Measurements from ENCODE around the gene KRTAP5-5. TPM values are rescaled to one million over a fixed set of nuclear protein-coding genes. Genes with fewer than 3 reads are reported as not detected.

KRTAP5-5 gene
- total RNA-seq, 1 experiment from 2014 or later: not detected

- H3K9me3 ChIP-seq (replicated peaks): no peaks in the 10 kb centered on the region
- no peak overlapping the region for H3K4me3 ChIP-seq
- peak; percentile 42 to 66 for DNase-seq
- H3K4me1 ChIP-seq: no peaks in the 10 kb centered on the region
- peaks cover 27% of the 10 kb centered on the region for H3K27me3 ChIP-seq
- H3K36me3 ChIP-seq: no peaks in the 10 kb centered on the region
- H3K27ac ChIP-seq: no peak overlapping the region
Measured at GRCh38 chr11:1628506-1629325, 859 bp upstream of the KRTAP5-5 start.

- H3K27me3 ChIP-seq: peaks cover 20% of the 10 kb centered on the region
- no peak overlapping the region for H3K4me3 ChIP-seq
- no peak overlapping the region for H3K27ac ChIP-seq
- H3K36me3 ChIP-seq: no peaks in the 10 kb centered on the region
- DNase-seq: no peak
- no peaks in the 10 kb centered on the region for H3K9me3 ChIP-seq (replicated peaks)
- no peaks in the 10 kb centered on the region for H3K4me1 ChIP-seq
Measured at GRCh38 chr11:1630271-1630670, 696 bp downstream of the KRTAP5-5 start.

GRCh38 chr11:1631066-1631568 lies 1.5 kb downstream of the KRTAP5-5 start:
- no peaks in the 10 kb centered on the region for H3K36me3 ChIP-seq
- DNase-seq: no peak
- peaks cover 20% of the 10 kb centered on the region for H3K27me3 ChIP-seq
- no peaks in the 10 kb centered on the region for H3K9me3 ChIP-seq (replicated peaks)
- no peak overlapping the region for H3K4me3 ChIP-seq
- no peaks in the 10 kb centered on the region for H3K4me1 ChIP-seq
- H3K27ac ChIP-seq: no peak overlapping the region

GRCh38 chr11:1632053-1632714 lies 2.6 kb downstream of the KRTAP5-5 start:
- H3K4me1 ChIP-seq: no peaks in the 10 kb centered on the region
- no peak for DNase-seq

GRCh38 chr11:1633864-1634263 lies 4.3 kb downstream of the KRTAP5-5 start:
- DNase-seq: no peak
- no peaks in the 10 kb centered on the region for H3K36me3 ChIP-seq
- H3K4me1 ChIP-seq: 0 out of 2 replicates have a peak, but pooled peaks cover 3% of the 10 kb centered on the region
- H3K27me3 ChIP-seq: peaks cover 20% of the 10 kb centered on the region
- no peak overlapping the region for H3K4me3 ChIP-seq
- H3K27ac ChIP-seq: no peak overlapping the region
- no peaks in the 10 kb centered on the region for H3K9me3 ChIP-seq (replicated peaks)

More at GRCh38 chr11:1632053-1632714, 2.6 kb downstream of the KRTAP5-5 start:
- no peak overlapping the region for H3K27ac ChIP-seq
- H3K9me3 ChIP-seq (replicated peaks): no peaks in the 10 kb centered on the region
- no peak overlapping the region for H3K4me3 ChIP-seq
- peaks cover 20% of the 10 kb centered on the region for H3K27me3 ChIP-seq
- no peaks in the 10 kb centered on the region for H3K36me3 ChIP-seq

- DNase-seq: no peak
- H3K4me1 ChIP-seq: peaks cover 10% of the 10 kb centered on the region
- peaks cover 16% of the 10 kb centered on the region; the same call in 1 of the 2 replicates for H3K27me3 ChIP-seq
- no peak overlapping the region for H3K4me3 ChIP-seq
- H3K27ac ChIP-seq: no peak overlapping the region
- H3K36me3 ChIP-seq: no peaks in the 10 kb centered on the region
- no peaks in the 10 kb centered on the region for H3K9me3 ChIP-seq (replicated peaks)
Measured at GRCh38 chr11:1636291-1636950, 6.8 kb downstream of the KRTAP5-5 start.

GRCh38 chr11:1637628-1638027 lies 8.1 kb downstream of the KRTAP5-5 start:
- H3K9me3 ChIP-seq (replicated peaks): no peaks in the 10 kb centered on the region
- H3K27me3 ChIP-seq: peaks cover 9% of the 10 kb centered on the region; the same call in 1 of the 2 replicates
- peaks cover 10% of the 10 kb centered on the region for H3K4me1 ChIP-seq
- H3K27ac ChIP-seq: no peak overlapping the region
- no peak for DNase-seq
- H3K36me3 ChIP-seq: no peaks in the 10 kb centered on the region
- no peak overlapping the region for H3K4me3 ChIP-seq

GRCh38 chr11:1638344-1638743 lies 8.8 kb downstream of the KRTAP5-5 start:
- Histone ChIP-seq H3K36me3 (no peaks in the 10 kb centered on the region), H3K27ac (no peak overlapping the region), H3K9me3 (replicated peaks) (no peaks in the 10 kb centered on the region), H3K27me3 (peaks cover 9% of the 10 kb centered on the region; the same call in 1 of the 2 replicates), H3K4me1 (peaks cover 10% of the 10 kb centered on the region), H3K4me3 (no peak overlapping the region)
- DNase-seq: no peak

GRCh38 chr11:1639102-1639620 lies 9.6 kb downstream of the KRTAP5-5 start:
- no peaks in the 10 kb centered on the region for H3K9me3 ChIP-seq (replicated peaks)
- no peak overlapping the region for H3K27ac ChIP-seq
- DNase-seq: peak; percentile 43 to 65
- peaks cover 10% of the 10 kb centered on the region for H3K4me1 ChIP-seq
- peaks cover 9% of the 10 kb centered on the region; the same call in 1 of the 2 replicates for H3K27me3 ChIP-seq
- H3K4me3 ChIP-seq: no peak overlapping the region
- no peaks in the 10 kb centered on the region for H3K36me3 ChIP-seq

GRCh38 chr11:1639666-1640065 lies 10.1 kb downstream of the KRTAP5-5 start:
- H3K36me3 ChIP-seq: no peaks in the 10 kb centered on the region
- no peaks in the 10 kb centered on the region for H3K9me3 ChIP-seq (replicated peaks)
- no peak overlapping the region for H3K27ac ChIP-seq
- H3K4me3 ChIP-seq: no peak overlapping the region
- H3K27me3 ChIP-seq: peaks cover 9% of the 10 kb centered on the region; the same call in 1 of the 2 replicates
- H3K4me1 ChIP-seq: peaks cover 10% of the 10 kb centered on the region
- DNase-seq: no peak

GRCh38 chr11:1640076-1640946 lies 10.7 kb downstream of the KRTAP5-5 start:
- Histone ChIP-seq H3K27ac (no peak overlapping the region), H3K4me1 (peaks cover 10% of the 10 kb centered on the region), H3K4me3 (no peak overlapping the region), H3K27me3 (peaks cover 9% of the 10 kb centered on the region; the same call in 1 of the 2 replicates), H3K36me3 (no peaks in the 10 kb centered on the region), H3K9me3 (replicated peaks) (no peaks in the 10 kb centered on the region)
- peak; percentile 27 to 62 for DNase-seq

GRCh38 chr11:1641096-1641495 lies 11.5 kb downstream of the KRTAP5-5 start:
- Histone ChIP-seq H3K27me3 (peaks cover 12% of the 10 kb centered on the region; the same call in 1 of the 2 replicates), H3K4me1 (peaks cover 10% of the 10 kb centered on the region), H3K27ac (no peak overlapping the region), H3K36me3 (no peaks in the 10 kb centered on the region), H3K9me3 (replicated peaks) (no peaks in the 10 kb centered on the region), H3K4me3 (no peak overlapping the region)
- DNase-seq: no peak

- Histone ChIP-seq H3K27me3 (peaks cover 12% of the 10 kb centered on the region; the same call in 1 of the 2 replicates), H3K4me1 (peaks cover 10% of the 10 kb centered on the region), H3K27ac (no peak overlapping the region), H3K36me3 (no peaks in the 10 kb centered on the region), H3K4me3 (no peak overlapping the region), H3K9me3 (replicated peaks) (no peaks in the 10 kb centered on the region)
- DNase-seq: no peak
Measured at GRCh38 chr11:1642288-1643145, 12.9 kb downstream of the KRTAP5-5 start.

All from SJCRH30 (cell line).